ENCODE measurements around the gene CRYBA4. TPM values are rescaled to one million over a fixed set of nuclear protein-coding genes. Genes with fewer than 3 reads are reported as not detected.

CRYBA4 gene
- total RNA-seq, 1 experiment from 2014 or later, result 0.52 TPM

DNA sequence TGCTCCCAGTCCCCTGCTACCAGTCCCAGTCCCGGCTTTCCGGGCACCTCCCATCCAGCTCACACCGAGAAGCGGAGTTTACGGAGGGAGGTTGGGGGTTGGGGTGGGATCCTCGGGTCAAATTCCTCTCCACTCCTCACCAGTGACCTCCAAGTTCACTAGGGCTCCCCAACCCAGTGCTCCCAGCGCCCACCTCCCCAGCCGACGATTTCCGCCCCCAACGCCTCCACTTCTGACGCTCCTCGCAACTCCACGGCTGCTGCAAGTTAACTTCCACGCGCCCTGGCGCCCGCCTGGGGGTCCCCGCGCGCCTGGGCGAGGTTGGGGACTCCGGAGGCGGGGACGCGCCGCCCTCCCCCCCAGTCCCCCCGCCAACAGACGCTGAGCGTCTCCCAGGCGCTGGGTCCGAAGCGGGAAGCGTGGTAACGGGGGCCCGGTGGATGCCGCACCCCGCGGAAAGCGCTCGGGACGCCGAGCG is 32.4 kb upstream of the CRYBA4 start:
- peak overlapping the region; percentile 79 for H3K4me2 ChIP-seq (ENCODE audit: insufficient read depth, insufficient read length, low read length)
- H2BK20ac ChIP-seq (ENCODE audit: low read depth, low read length, poor library complexity, severe bottlenecking), result no peak overlapping the region
- no peak overlapping the region for H2AK5ac ChIP-seq (ENCODE audit: insufficient read length, low read length)
- H2AFZ ChIP-seq (ENCODE audit: low read length), result no peak overlapping the region
- H2BK12ac ChIP-seq (ENCODE audit: insufficient read length, low read depth, low read length), result no peak overlapping the region
- H3K79me1 ChIP-seq (ENCODE audit: insufficient read depth, low read depth, low read length, poor library complexity, severe bottlenecking), result peaks cover 2% of the 10 kb centered on the region
- WGBS (ENCODE audit: extremely low coverage, insufficient read length, low lambda C conversion rate), result no CpG with 5 or more reads among the region's 44 CpGs
- H3K27ac ChIP-seq (ENCODE audit: insufficient read length, low read depth, low read length), result no peak overlapping the region
- no peaks in the 10 kb centered on the region for H3K9me3 ChIP-seq (ENCODE audit: control insufficient read depth, low read depth, low read length)
- peaks cover 13 to 16% (median 14%) of the 10 kb centered on the region in 3 experiments for H3K36me3 Mint-ChIP-seq (ENCODE audit: insufficient read depth in 1 of 3, low read depth in 3 of 3)
- no peaks in the 10 kb centered on the region for H3K23me2 ChIP-seq (ENCODE audit: insufficient read length, low read depth, low read length, poor library complexity, severe bottlenecking)
- H3K4ac ChIP-seq (ENCODE audit: low read depth, low read length), result no peak overlapping the region
- H3K23ac ChIP-seq (ENCODE audit: insufficient read length, low read depth, low read length), result no peak overlapping the region
- H3K56ac ChIP-seq (ENCODE audit: insufficient read length, low read depth, low read length), result no peak overlapping the region
- H3K18ac ChIP-seq (ENCODE audit: insufficient read length, low read depth, low read length), result no peak overlapping the region
- TF ChIP-seq CTCF (conservative IDR thresholded peaks at IDR 0.05), result no peak
- H3K79me2 ChIP-seq (ENCODE audit: insufficient read depth, low read length), result peaks cover 28% of the 10 kb centered on the region; the same call in 1 of the 2 replicates
- H3K4me1 ChIP-seq (ENCODE audit: insufficient read depth, low read length), result peaks cover 5% of the 10 kb centered on the region; the same call in 1 of the 2 replicates
- no peak overlapping the region for H2BK5ac ChIP-seq (ENCODE audit: insufficient read length, low read length)
- H2BK15ac ChIP-seq (ENCODE audit: low read depth, low read length), result no peak overlapping the region
- peak overlapping the region in 2 of 3 experiments; percentile 57 to 91; a peak in 3 of 7 replicates for H3K27ac Mint-ChIP-seq
- peaks cover 0 to 3% of the 10 kb centered on the region in 2 experiments; a peak in 2 of 5 replicates for H3K9me3 Mint-ChIP-seq
- peak overlapping the region; percentile 85 to 93 for H3K4me3 Mint-ChIP-seq
- peak overlapping the region; percentile 11; the same call in 1 of the 2 replicates for H3K14ac ChIP-seq (ENCODE audit: insufficient read depth, low read length)
- no peaks in the 10 kb centered on the region for H4K20me1 ChIP-seq (ENCODE audit: control insufficient read depth, insufficient read depth, insufficient read length)
- no peak overlapping the region for H3T11ph ChIP-seq (ENCODE audit: low read length)
- H2BK120ac ChIP-seq (ENCODE audit: low read depth, low read length, poor library complexity, severe bottlenecking), result no peak overlapping the region
- H3K9ac ChIP-seq (ENCODE audit: extremely low read depth, insufficient read length, low read length), result peak overlapping the region; percentile 51
- H3K27me3 ChIP-seq (ENCODE audit: insufficient read depth, low read length), result no peaks in the 10 kb centered on the region
- H4K91ac ChIP-seq (ENCODE audit: insufficient read length, low read depth, low read length), result no peak overlapping the region
- H4K5ac ChIP-seq (ENCODE audit: insufficient read length, low read depth, low read length), result no peak overlapping the region
- no peak overlapping the region for H4K8ac ChIP-seq (replicated peaks; ENCODE audit: insufficient read length, low read depth, low read length)
- DNase-seq, result no peak
- H3K27me3 Mint-ChIP-seq (ENCODE audit: low read depth), result peaks cover 3% of the 10 kb centered on the region
- H3K4me1 Mint-ChIP-seq, result peaks cover 44 to 56% of the 10 kb centered on the region in 2 experiments
